GM19372 (cell line): ENCODE measurements around the gene DNTTIP2.
A peak's percentile ranks its signal among the peaks of the same experiment; 100 is the strongest.
"Not testable (repeated sequence)": the region's sequence is repeated elsewhere in the genome, so short reads cannot be mapped to it uniquely, and the experiment has no call there.

ENCODE experiments used
- ATAC-seq: cut with Tn5 transposase; IDR thresholded peaks from one replicate; pipeline ENCODE4 v1.9.1; 2021; ENCODE audit warnings: mild to moderate bottlenecking, low read depth, moderate library complexity; ENCODE audit not compliant: unreplicated experiment

Gene DNTTIP2

GRCh38 chr1:93878889-93879586, at the start of gene DNTTIP2:
Gene DNTTIP2, minus strand, starts transcription at chr1:93879206. Its CDS starts 58 bp downstream, at chr1:93879148.
- peak; percentile 96 for ATAC-seq

- ATAC-seq, result no peak
Observed at GRCh38 chr1:93925206-93925605, 46.2 kb upstream of the DNTTIP2 start.

GRCh38 chr1:93919780-93920179, 40.8 kb upstream of the DNTTIP2 start:
- ATAC-seq, result no peak

GRCh38 chr1:93917302-93917701, 38.3 kb upstream of the DNTTIP2 start:
- no peak for ATAC-seq

- not testable (repeated sequence) for ATAC-seq
Observed at GRCh38 chr1:93910880-93911279, 31.9 kb upstream of the DNTTIP2 start.

GRCh38 chr1:93910305-93910704, 31.3 kb upstream of the DNTTIP2 start:
- ATAC-seq, result no peak

GRCh38 chr1:93909146-93910050, 30.4 kb upstream of the DNTTIP2 start, which contains the start of gene GCLM:
Gene GCLM, minus strand, starts transcription at chr1:93909430. Its CDS starts 267 bp downstream, at chr1:93909163.
- peak; percentile 92 for ATAC-seq

GRCh38 chr1:93908394-93909145, 29.6 kb upstream of the DNTTIP2 start:
- peak; percentile 41 for ATAC-seq

GRCh38 chr1:93907718-93908117, 28.7 kb upstream of the DNTTIP2 start:
- ATAC-seq, result no peak

GRCh38 chr1:93906480-93906879, 27.5 kb upstream of the DNTTIP2 start:
- no peak for ATAC-seq

GRCh38 chr1:93905734-93906133, 26.7 kb upstream of the DNTTIP2 start:
- no peak for ATAC-seq

GRCh38 chr1:93905051-93905450, 26.0 kb upstream of the DNTTIP2 start:
- ATAC-seq, result no peak

- ATAC-seq, result no peak
Observed at GRCh38 chr1:93904228-93904627, 25.2 kb upstream of the DNTTIP2 start.

- ATAC-seq, result no peak
Observed at GRCh38 chr1:93900723-93901504, 21.9 kb upstream of the DNTTIP2 start.

- ATAC-seq, result no peak
Observed at GRCh38 chr1:93899543-93900207, 20.7 kb upstream of the DNTTIP2 start.

- no peak for ATAC-seq
Observed at GRCh38 chr1:93888900-93889299, 9.9 kb upstream of the DNTTIP2 start.

GRCh38 chr1:93882269-93882668, 3.3 kb upstream of the DNTTIP2 start:
- ATAC-seq, result no peak

- ATAC-seq, result no peak
Observed at GRCh38 chr1:93880731-93881130, 1.7 kb upstream of the DNTTIP2 start.

- peak; percentile 43 for ATAC-seq
Observed at GRCh38 chr1:93878501-93878888, 511 bp downstream of the DNTTIP2 start.
